IMR-90 (cell line): Measurements from ENCODE around the gene MALRD1. TPM values are rescaled to one million over a fixed set of nuclear protein-coding genes. Genes with fewer than 3 reads are reported as not detected.

Source experiments
- ATAC-seq: fragments of 200-7000 bp; cut with Tn5 transposase; 2 replicates; pipeline ENCODE4 v1.9.1; 2020; ENCODE audit warnings: low read depth, mild to moderate bottlenecking, moderate library complexity
- BruUV-seq: library from RNA; stranded (reverse); fragments of 400-500 nt; replicated peaks from 2 replicates; lab custom pipeline; 2021; lab: Mats Ljungman, UMichigan
- CTCF ChIA-PET: fragments of 300-600 bp; formaldehyde crosslinking; extraction: SDS; loops from one replicate; lab custom pipeline; 2021; ENCODE audit warnings: antibody characterized with exemption; lab: Yijun Ruan, JAX
- POLR2A ChIA-PET: fragments of 300-600 bp; sonication (Branson Sonifier 250); formaldehyde crosslinking; loops from one replicate; lab custom pipeline; 2022; ENCODE audit warnings: antibody characterized with exemption; ENCODE audit not compliant: unreplicated experiment; lab: Charles Lee
- DNase-seq: peaks from one replicate; pipeline ENCODE4 v3.0.0; 2013
- H2AFZ ChIP-seq: replicated peaks from 2 replicates; pipeline ENCODE3; 2013; ENCODE audit warnings: low read length, mild to moderate bottlenecking; ENCODE audit not compliant: poor library complexity
- H2AK5ac ChIP-seq: 2 replicates; pipeline ENCODE4 v1.6.1; 2013; ENCODE audit warnings: low read depth, low read length, inconsistent platforms
- H2AK9ac ChIP-seq: replicated peaks from 2 replicates; pipeline ENCODE3; 2013; ENCODE audit warnings: mild to moderate bottlenecking, low read depth, low read length, moderate library complexity; ENCODE audit not compliant: poor library complexity
- H2BK120ac ChIP-seq: 2 replicates; pipeline ENCODE4 v1.6.1; 2013; ENCODE audit warnings: low read depth, low read length, inconsistent platforms
- H2BK15ac ChIP-seq: 3 replicates; pipeline ENCODE4 v1.6.1; 2013; ENCODE audit warnings: low read depth, low read length, inconsistent platforms
- H2BK20ac ChIP-seq: 2 replicates; pipeline ENCODE4 v1.6.1; 2013; ENCODE audit warnings: low read depth, mild to moderate bottlenecking, inconsistent platforms, low read length, moderate library complexity
- H2BK5ac ChIP-seq: 2 replicates; pipeline ENCODE4 v1.6.1; 2013; ENCODE audit warnings: mild to moderate bottlenecking, low read depth, low read length, inconsistent platforms; ENCODE audit not compliant: poor library complexity, severe bottlenecking
- H3K14ac ChIP-seq: replicated peaks from 2 replicates; pipeline ENCODE4 v1.6.1; 2013; ENCODE audit warnings: low read depth, low read length, inconsistent platforms
- H3K18ac ChIP-seq: 2 replicates; pipeline ENCODE4 v1.6.1; 2013; ENCODE audit warnings: low read depth, low read length, control low read depth
- H3K23ac ChIP-seq: 2 replicates; pipeline ENCODE4 v1.6.1; 2013; ENCODE audit warnings: low read depth, low read length, inconsistent platforms
- H3K27ac ChIP-seq: 2 replicates; pipeline ENCODE4 v1.5.1; 2013; ENCODE audit warnings: mild to moderate bottlenecking, control low read depth, low read length; ENCODE audit not compliant: insufficient read depth
- H3K27me3 ChIP-seq: 2 replicates; pipeline ENCODE4 v1.6.1; 2013; ENCODE audit warnings: low read length; ENCODE audit not compliant: control insufficient read depth, insufficient read depth
- H3K36me3 ChIP-seq: 2 replicates; pipeline ENCODE4 v1.6.1; 2013; ENCODE audit warnings: low read length, mixed read lengths; ENCODE audit not compliant: control insufficient read depth, insufficient read depth
- H3K4ac ChIP-seq: 2 replicates; pipeline ENCODE4 v1.6.1; 2013; ENCODE audit warnings: low read depth, low read length, inconsistent platforms
- H3K4me1 ChIP-seq: 2 replicates; pipeline ENCODE4 v1.6.1; 2013; ENCODE audit warnings: low read length, mixed read lengths; ENCODE audit not compliant: control insufficient read depth, insufficient read depth
- H3K4me2 ChIP-seq: 2 replicates; pipeline ENCODE4 v1.6.1; 2013; ENCODE audit warnings: low read depth, mild to moderate bottlenecking, control low read depth, low read length, moderate library complexity
- H3K4me3 ChIP-seq: 2 replicates; pipeline ENCODE4 v1.5.1; 2013; ENCODE audit warnings: low read depth, mild to moderate bottlenecking, control low read depth, low read length, moderate library complexity; ENCODE audit not compliant: insufficient read depth
- H3K56ac ChIP-seq: 2 replicates; pipeline ENCODE4 v1.6.1; 2013; ENCODE audit warnings: low read length, inconsistent platforms; ENCODE audit not compliant: insufficient read depth; ENCODE audit errors: extremely low read depth
- H3K79me1 ChIP-seq, 2 experiments: 2 replicates each; pipeline ENCODE4 v1.6.1; 2013; ENCODE audit warnings: low read length in 2 of 2, inconsistent platforms in 1 of 2, low read depth in 1 of 2
- H3K9ac ChIP-seq: 2 replicates; pipeline ENCODE4 v1.6.1; 2013; ENCODE audit warnings: low read depth, low read length, control low read depth
- H3K9me1 ChIP-seq: 2 replicates; pipeline ENCODE4 v1.6.1; 2013; ENCODE audit warnings: low read length, inconsistent platforms; ENCODE audit not compliant: insufficient read depth
- H3K9me3 ChIP-seq: 2 replicates; pipeline ENCODE4 v1.6.1; 2013; ENCODE audit warnings: low read length; ENCODE audit not compliant: control insufficient read depth, insufficient read depth
- H4K20me1 ChIP-seq: 2 replicates; pipeline ENCODE4 v1.6.1; 2013; ENCODE audit warnings: low read length, inconsistent platforms; ENCODE audit not compliant: insufficient read depth
- H4K5ac ChIP-seq: 2 replicates; pipeline ENCODE4 v1.6.1; 2013; ENCODE audit warnings: mild to moderate bottlenecking, low read depth, low read length, control low read depth
- H4K8ac ChIP-seq, 2 experiments: 2 replicates each; pipeline ENCODE4 v1.6.1; 2013; ENCODE audit warnings: low read depth in 2 of 2, low read length in 2 of 2, control low read depth in 1 of 2, inconsistent platforms in 1 of 2
- H4K91ac ChIP-seq: 2 replicates; pipeline ENCODE4 v1.6.1; 2013; ENCODE audit warnings: low read depth, low read length, inconsistent platforms; ENCODE audit not compliant: insufficient read depth
- CEBPB ChIP-seq: IDR thresholded peaks from 2 replicates; pipeline ENCODE4 v1.6.1; 2012; ENCODE audit warnings: low read depth, low read length, improper control_type of control experiment
- POLR2A ChIP-seq: IDR thresholded peaks from 2 replicates; pipeline ENCODE4 v1.6.1; 2012; ENCODE audit warnings: mild to moderate bottlenecking, low read depth, low read length
- WGBS, 2 experiments: methylation state at CpG; one replicate each; pipeline versions ENCODE4 v1.1.5 to v1.1.7; 2013; ENCODE audit warnings: missing lambda C conversion rate in 2 of 2; ENCODE audit not compliant: insufficient read length in 1 of 2; ENCODE audit errors: extremely low coverage in 2 of 2; 5-methylcytosine and 5-hydroxymethylcytosine counted together
- dilution Hi-C: fragments of 300-500 bp; cut with HindIII; formaldehyde crosslinking; loops from one replicate; pipeline ENCODE4 v1.14.3; 2018; ENCODE audit warnings: low sequenced_read_pairs; ENCODE audit not compliant: unreplicated experiment
- in situ Hi-C: fragments of 300-500 bp; cut with MboI; formaldehyde crosslinking; loops from 3 replicates; pipeline ENCODE4 v1.14.3; 2019; ENCODE audit warnings: low sequenced_read_pairs, inconsistent platforms, mixed read lengths
- intact Hi-C: fragments of 100-400 bp; cut with micrococcal nuclease; formaldehyde crosslinking; loops from 2 replicates; pipeline ENCODE4 v1.10.0; 2022
- polyA plus RNA-seq, 3 experiments: library from polyadenylated mRNA; depleted of rRNA; stranded (reverse); fragments of >200 nt; gene quantifications; 2 replicates each; pipeline ENCODE4 v1.2.3, GENCODE V29; 2012; ENCODE audit warnings: low replicate concordance in 1 of 3
- total RNA-seq: library from RNA; depleted of rRNA; stranded (reverse); fragments of >200 nt; gene quantifications from 2 replicates; pipeline ENCODE4 v1.2.3, GENCODE V29; 2012

Gene MALRD1
- total and polyA plus RNA-seq, 2 of the 4 experiments (the other 2 are of a cell fraction): 0.34 to 1.1 TPM

- intact Hi-C loops (no loop called here), in situ Hi-C loops (no loop called here), dilution Hi-C loops (no loop called here)
- Histone ChIP-seq H2BK120ac (no peak overlapping the region), H3K4me1 (no peaks in the 10 kb centered on the region), H2AFZ (no peak overlapping the region), H3K14ac (no peak overlapping the region), H4K5ac (no peak overlapping the region), H3K27me3 (no peaks in the 10 kb centered on the region), H2AK5ac (no peak overlapping the region), H3K79me1 (no peaks in the 10 kb centered on the region), H2BK15ac (no peak overlapping the region), H2BK5ac (no peak overlapping the region), H4K20me1 (no peaks in the 10 kb centered on the region), H2BK20ac (no peak overlapping the region), H3K9me3 (no peaks in the 10 kb centered on the region), H3K4me3 (no peak overlapping the region), H3K36me3 (no peaks in the 10 kb centered on the region), H3K27ac (no peak overlapping the region), H3K23ac (no peak overlapping the region), H2AK9ac (no peak overlapping the region), H3K9me1 (no peaks in the 10 kb centered on the region), H3K56ac (no peak overlapping the region), H4K91ac (no peak overlapping the region), H3K9ac (no peak overlapping the region), H3K4me2 (no peak overlapping the region), H3K4ac (no peak overlapping the region), H3K18ac (no peak overlapping the region), H4K8ac (no peak overlapping the region)
- ChIA-PET POLR2A (no interaction called here), CTCF (no interaction called here)
- BruUV-seq: no TSS peak
- TF ChIP-seq POLR2A (no peak), CEBPB (no peak)
- ATAC-seq (no peak), DNase-seq (no peak)
- no CpG with 5 or more reads among the region's 2 CpGs for WGBS, 2 experiments
These were observed 434.8 kb downstream of the MALRD1 start for GRCh38 chr10:19483421-19483820.
